HEK293 (cell line): ENCODE data around the gene ZNF569.

Experiments used
- FEZF1 ChIP-seq: fragments of 450-650 bp; formaldehyde crosslinking; IDR thresholded peaks from 2 replicates; pipeline ENCODE4 v1.5.1; 2016; ENCODE audit warnings: missing biosample characterization, missing genetic modification characterization
- HOXA7 ChIP-seq: sonication (generic); formaldehyde crosslinking; IDR thresholded peaks from 2 replicates; pipeline ENCODE4 v1.8.1; 2022; ENCODE audit warnings: missing genetic modification reagents, borderline replicate concordance
- OSR2 ChIP-seq: fragments of 450-650 bp; formaldehyde crosslinking; IDR thresholded peaks from 2 replicates; pipeline ENCODE4 v1.5.1; 2016; ENCODE audit warnings: missing biosample characterization, missing genetic modification characterization
- PRDM1 ChIP-seq: fragments of 450-650 bp; formaldehyde crosslinking; IDR thresholded peaks from 2 replicates; pipeline ENCODE4; 2016; ENCODE audit warnings: missing biosample characterization, missing genetic modification characterization
- WT1 ChIP-seq: fragments of 450-650 bp; formaldehyde crosslinking; IDR thresholded peaks from 2 replicates; pipeline ENCODE4 v1.5.1; 2016; ENCODE audit warnings: missing biosample characterization, missing genetic modification characterization
- ZBTB20 ChIP-seq: fragments of 450-650 bp; formaldehyde crosslinking; IDR thresholded peaks from 2 replicates; pipeline ENCODE4 v1.5.1; 2016; ENCODE audit warnings: missing biosample characterization, missing genetic modification characterization
- ZFP37 ChIP-seq: fragments of 450-650 bp; formaldehyde crosslinking; IDR thresholded peaks from 2 replicates; pipeline ENCODE4 v1.5.1; 2016; ENCODE audit warnings: missing biosample characterization, missing genetic modification characterization
- ZNF155 ChIP-seq: fragments of 450-650 bp; formaldehyde crosslinking; IDR thresholded peaks from 2 replicates; pipeline ENCODE4 v1.5.1; 2016; ENCODE audit warnings: missing biosample characterization, missing genetic modification characterization
- ZNF174 ChIP-seq: fragments of 450-650 bp; formaldehyde crosslinking; IDR thresholded peaks from 2 replicates; pipeline ENCODE4 v1.5.0; 2017; ENCODE audit warnings: missing biosample characterization, mild to moderate bottlenecking, missing genetic modification characterization
- ZNF239 ChIP-seq: fragments of 450-650 bp; formaldehyde crosslinking; IDR thresholded peaks from 2 replicates; pipeline ENCODE4 v1.5.1; 2016; ENCODE audit warnings: missing biosample characterization, missing genetic modification characterization
- ZNF404 ChIP-seq: fragments of 450-650 bp; formaldehyde crosslinking; IDR thresholded peaks from 2 replicates; pipeline ENCODE4 v1.5.1; 2017; ENCODE audit warnings: missing biosample characterization, missing genetic modification characterization
- ZNF510 ChIP-seq: fragments of 450-650 bp; formaldehyde crosslinking; IDR thresholded peaks from 2 replicates; pipeline ENCODE4 v1.5.1; 2018; ENCODE audit warnings: mild to moderate bottlenecking, missing genetic modification characterization, missing biosample characterization; ENCODE audit not compliant: insufficient replicate concordance
- ZNF658 ChIP-seq: fragments of 450-650 bp; formaldehyde crosslinking; IDR thresholded peaks from 2 replicates; pipeline ENCODE4; 2016; ENCODE audit warnings: missing biosample characterization, missing genetic modification characterization
- ZNF707 ChIP-seq: fragments of 450-650 bp; formaldehyde crosslinking; IDR thresholded peaks from 2 replicates; pipeline ENCODE4 v1.5.1; 2016; ENCODE audit warnings: missing biosample characterization, missing genetic modification characterization
- ZNF768 ChIP-seq: fragments of 450-650 bp; formaldehyde crosslinking; IDR thresholded peaks from 2 replicates; pipeline ENCODE4 v1.5.1; 2018; ENCODE audit warnings: missing biosample characterization, mild to moderate bottlenecking, missing genetic modification characterization
- ZNF843 ChIP-seq: fragments of 450-650 bp; formaldehyde crosslinking; IDR thresholded peaks from 2 replicates; pipeline ENCODE4 v1.5.1; 2016; ENCODE audit warnings: missing biosample characterization, missing genetic modification characterization
- TF ChIP-seq, protein P1 (sequence below): fragments of 450-650 bp; formaldehyde crosslinking; IDR thresholded peaks from 2 replicates; pipeline ENCODE4 v1.5.1; 2016; ENCODE audit warnings: missing biosample characterization, missing genetic modification characterization
- TF ChIP-seq, protein P2 (sequence below): fragments of 450-650 bp; formaldehyde crosslinking; optimal IDR thresholded peaks from 2 replicates; pipeline ENCODE3; 2016; ENCODE audit warnings: missing biosample characterization, mild to moderate bottlenecking, missing genetic modification characterization
- TF ChIP-seq, protein P3 (sequence below): fragments of 450-650 bp; formaldehyde crosslinking; IDR thresholded peaks from 2 replicates; pipeline ENCODE4 v1.5.1; 2016; ENCODE audit warnings: missing biosample characterization, missing genetic modification characterization
- TF ChIP-seq, protein P4 (sequence below): fragments of 450-650 bp; formaldehyde crosslinking; IDR thresholded peaks from 2 replicates; pipeline ENCODE4 v1.5.1; 2016; ENCODE audit warnings: missing biosample characterization, missing genetic modification characterization
- TF ChIP-seq, protein P5 (sequence below): fragments of 450-650 bp; formaldehyde crosslinking; IDR thresholded peaks from 2 replicates; pipeline ENCODE4 v1.5.1; 2016; ENCODE audit warnings: missing biosample characterization, missing genetic modification characterization
- TF ChIP-seq, protein P6 (sequence below): fragments of 450-650 bp; formaldehyde crosslinking; IDR thresholded peaks from 2 replicates; pipeline ENCODE4 v1.5.1; 2017; ENCODE audit warnings: missing biosample characterization, missing genetic modification characterization
- TF ChIP-seq, protein P7 (sequence below): fragments of 450-650 bp; formaldehyde crosslinking; IDR thresholded peaks from 2 replicates; pipeline ENCODE4 v1.5.1; 2016; ENCODE audit warnings: missing biosample characterization, missing genetic modification characterization
- TF ChIP-seq, protein P8 (sequence below): fragments of 450-650 bp; formaldehyde crosslinking; IDR thresholded peaks from 2 replicates; pipeline ENCODE4 v1.5.1; 2016; ENCODE audit warnings: missing biosample characterization, missing genetic modification characterization
- TF ChIP-seq, protein P9 (sequence below): fragments of 450-650 bp; formaldehyde crosslinking; IDR thresholded peaks from 2 replicates; pipeline ENCODE4 v1.5.1; 2016; ENCODE audit warnings: missing biosample characterization, missing genetic modification characterization

The ZNF569 gene

DNA sequence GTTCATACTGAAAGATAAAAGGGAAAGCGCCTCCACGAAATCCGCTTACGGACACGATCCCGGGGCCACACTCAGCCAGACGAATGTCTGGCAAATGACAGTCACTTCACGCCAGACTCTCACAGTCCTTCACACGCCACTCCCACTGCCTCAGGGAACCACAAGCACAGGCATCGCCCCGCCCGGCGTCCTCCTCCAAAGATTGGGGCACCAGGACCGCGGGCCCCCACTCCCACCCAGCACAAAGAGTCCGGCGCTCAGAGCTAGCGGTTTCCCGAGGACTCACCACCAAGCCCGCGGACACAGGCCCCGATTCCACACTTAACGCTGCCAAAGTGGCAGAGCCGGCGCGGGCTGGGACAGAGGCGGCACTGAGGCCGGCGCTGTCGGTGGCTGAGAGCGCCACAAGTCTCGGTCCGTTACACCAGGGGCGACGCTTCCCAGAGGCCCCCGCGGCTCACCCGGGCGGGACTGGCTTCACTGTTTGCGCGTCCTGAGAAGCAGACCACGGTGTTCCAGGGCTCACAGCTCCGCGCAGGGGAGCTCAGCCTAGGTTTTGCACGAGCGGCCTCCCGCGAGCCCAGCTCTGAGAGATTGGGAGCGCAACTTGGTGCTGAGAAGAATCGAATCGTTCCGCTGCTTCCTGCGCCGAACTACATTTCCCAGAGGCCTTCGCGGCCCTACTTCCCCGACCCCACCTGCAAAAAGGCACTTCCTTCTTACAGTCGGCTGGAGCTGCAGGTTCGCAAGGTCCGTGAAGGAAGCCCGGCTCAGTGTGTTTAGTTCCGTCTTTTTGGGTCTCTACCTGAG, at the start of gene ZNF569 (continued):
- no peak; the same call in 1 of the 2 replicates for TF ChIP-seq ZNF658 (tag by site-specific recombination)
- no peak for TF ChIP-seq ZNF174
- no peak; the same call in 1 of the 2 replicates for TF ChIP-seq ZNF707 (tag by site-specific recombination)
- peak; percentile 98 for TF ChIP-seq ZFP37 (tag by site-specific recombination)
- no peak for TF ChIP-seq ZNF404
- TF ChIP-seq ZBTB20 (tag by site-specific recombination): peak; percentile 98
- TF ChIP-seq, protein P1, sequence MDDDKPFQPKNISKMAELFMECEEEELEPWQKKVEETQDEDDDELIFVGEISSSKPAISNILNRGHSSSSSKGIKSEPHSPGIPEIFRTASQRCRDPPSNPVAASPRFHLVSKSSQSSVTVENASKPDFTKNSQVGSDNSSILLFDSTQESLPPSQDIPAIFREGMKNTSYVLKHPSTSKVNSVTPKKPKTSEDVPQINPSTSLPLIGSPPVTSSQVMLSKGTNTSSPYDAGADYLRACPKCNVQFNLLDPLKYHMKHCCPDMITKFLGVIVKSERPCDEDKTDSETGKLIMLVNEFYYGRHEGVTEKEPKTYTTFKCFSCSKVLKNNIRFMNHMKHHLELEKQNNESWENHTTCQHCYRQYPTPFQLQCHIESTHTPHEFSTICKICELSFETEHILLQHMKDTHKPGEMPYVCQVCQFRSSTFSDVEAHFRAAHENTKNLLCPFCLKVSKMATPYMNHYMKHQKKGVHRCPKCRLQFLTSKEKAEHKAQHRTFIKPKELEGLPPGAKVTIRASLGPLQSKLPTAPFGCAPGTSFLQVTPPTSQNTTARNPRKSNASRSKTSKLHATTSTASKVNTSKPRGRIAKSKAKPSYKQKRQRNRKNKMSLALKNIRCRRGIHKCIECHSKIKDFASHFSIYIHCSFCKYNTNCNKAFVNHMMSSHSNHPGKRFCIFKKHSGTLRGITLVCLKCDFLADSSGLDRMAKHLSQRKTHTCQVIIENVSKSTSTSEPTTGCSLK (tag by site-specific recombination): no peak
- TF ChIP-seq ZNF155 (tag by site-specific recombination): peak; percentile 83; the same call in 1 of the 2 replicates
- peak; percentile 42; the same call in 1 of the 2 replicates for TF ChIP-seq ZNF239 (tag by site-specific recombination)
- TF ChIP-seq, protein P2, sequence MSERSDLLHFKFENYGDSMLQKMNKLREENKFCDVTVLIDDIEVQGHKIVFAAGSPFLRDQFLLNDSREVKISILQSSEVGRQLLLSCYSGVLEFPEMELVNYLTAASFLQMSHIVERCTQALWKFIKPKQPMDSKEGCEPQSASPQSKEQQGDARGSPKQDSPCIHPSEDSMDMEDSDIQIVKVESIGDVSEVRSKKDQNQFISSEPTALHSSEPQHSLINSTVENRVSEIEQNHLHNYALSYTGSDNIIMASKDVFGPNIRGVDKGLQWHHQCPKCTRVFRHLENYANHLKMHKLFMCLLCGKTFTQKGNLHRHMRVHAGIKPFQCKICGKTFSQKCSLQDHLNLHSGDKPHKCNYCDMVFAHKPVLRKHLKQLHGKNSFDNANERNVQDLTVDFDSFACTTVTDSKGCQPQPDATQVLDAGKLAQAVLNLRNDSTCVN (tag by site-specific recombination): peak; percentile 95
- TF ChIP-seq, protein P3, sequence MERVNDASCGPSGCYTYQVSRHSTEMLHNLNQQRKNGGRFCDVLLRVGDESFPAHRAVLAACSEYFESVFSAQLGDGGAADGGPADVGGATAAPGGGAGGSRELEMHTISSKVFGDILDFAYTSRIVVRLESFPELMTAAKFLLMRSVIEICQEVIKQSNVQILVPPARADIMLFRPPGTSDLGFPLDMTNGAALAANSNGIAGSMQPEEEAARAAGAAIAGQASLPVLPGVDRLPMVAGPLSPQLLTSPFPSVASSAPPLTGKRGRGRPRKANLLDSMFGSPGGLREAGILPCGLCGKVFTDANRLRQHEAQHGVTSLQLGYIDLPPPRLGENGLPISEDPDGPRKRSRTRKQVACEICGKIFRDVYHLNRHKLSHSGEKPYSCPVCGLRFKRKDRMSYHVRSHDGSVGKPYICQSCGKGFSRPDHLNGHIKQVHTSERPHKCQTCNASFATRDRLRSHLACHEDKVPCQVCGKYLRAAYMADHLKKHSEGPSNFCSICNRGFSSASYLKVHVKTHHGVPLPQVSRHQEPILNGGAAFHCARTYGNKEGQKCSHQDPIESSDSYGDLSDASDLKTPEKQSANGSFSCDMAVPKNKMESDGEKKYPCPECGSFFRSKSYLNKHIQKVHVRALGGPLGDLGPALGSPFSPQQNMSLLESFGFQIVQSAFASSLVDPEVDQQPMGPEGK (tag by site-specific recombination): peak; percentile 99
- TF ChIP-seq, protein P4, sequence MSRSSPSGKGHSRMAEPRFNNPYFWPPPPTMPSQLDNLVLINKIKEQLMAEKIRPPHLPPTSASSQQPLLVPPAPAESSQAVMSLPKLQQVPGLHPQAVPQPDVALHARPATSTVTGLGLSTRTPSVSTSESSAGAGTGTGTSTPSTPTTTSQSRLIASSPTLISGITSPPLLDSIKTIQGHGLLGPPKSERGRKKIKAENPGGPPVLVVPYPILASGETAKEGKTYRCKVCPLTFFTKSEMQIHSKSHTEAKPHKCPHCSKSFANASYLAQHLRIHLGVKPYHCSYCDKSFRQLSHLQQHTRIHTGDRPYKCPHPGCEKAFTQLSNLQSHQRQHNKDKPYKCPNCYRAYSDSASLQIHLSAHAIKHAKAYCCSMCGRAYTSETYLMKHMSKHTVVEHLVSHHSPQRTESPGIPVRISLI: peak; percentile 91
- TF ChIP-seq, protein P5, sequence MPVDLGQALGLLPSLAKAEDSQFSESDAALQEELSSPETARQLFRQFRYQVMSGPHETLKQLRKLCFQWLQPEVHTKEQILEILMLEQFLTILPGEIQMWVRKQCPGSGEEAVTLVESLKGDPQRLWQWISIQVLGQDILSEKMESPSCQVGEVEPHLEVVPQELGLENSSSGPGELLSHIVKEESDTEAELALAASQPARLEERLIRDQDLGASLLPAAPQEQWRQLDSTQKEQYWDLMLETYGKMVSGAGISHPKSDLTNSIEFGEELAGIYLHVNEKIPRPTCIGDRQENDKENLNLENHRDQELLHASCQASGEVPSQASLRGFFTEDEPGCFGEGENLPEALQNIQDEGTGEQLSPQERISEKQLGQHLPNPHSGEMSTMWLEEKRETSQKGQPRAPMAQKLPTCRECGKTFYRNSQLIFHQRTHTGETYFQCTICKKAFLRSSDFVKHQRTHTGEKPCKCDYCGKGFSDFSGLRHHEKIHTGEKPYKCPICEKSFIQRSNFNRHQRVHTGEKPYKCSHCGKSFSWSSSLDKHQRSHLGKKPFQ (tag by site-specific recombination): peak; percentile 93
- TF ChIP-seq OSR2: no peak
- TF ChIP-seq, protein P6, sequence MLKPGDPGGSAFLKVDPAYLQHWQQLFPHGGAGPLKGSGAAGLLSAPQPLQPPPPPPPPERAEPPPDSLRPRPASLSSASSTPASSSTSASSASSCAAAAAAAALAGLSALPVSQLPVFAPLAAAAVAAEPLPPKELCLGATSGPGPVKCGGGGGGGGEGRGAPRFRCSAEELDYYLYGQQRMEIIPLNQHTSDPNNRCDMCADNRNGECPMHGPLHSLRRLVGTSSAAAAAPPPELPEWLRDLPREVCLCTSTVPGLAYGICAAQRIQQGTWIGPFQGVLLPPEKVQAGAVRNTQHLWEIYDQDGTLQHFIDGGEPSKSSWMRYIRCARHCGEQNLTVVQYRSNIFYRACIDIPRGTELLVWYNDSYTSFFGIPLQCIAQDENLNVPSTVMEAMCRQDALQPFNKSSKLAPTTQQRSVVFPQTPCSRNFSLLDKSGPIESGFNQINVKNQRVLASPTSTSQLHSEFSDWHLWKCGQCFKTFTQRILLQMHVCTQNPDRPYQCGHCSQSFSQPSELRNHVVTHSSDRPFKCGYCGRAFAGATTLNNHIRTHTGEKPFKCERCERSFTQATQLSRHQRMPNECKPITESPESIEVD (tag by site-specific recombination): no peak; the same call in 1 of the 2 replicates
- TF ChIP-seq, protein P7, sequence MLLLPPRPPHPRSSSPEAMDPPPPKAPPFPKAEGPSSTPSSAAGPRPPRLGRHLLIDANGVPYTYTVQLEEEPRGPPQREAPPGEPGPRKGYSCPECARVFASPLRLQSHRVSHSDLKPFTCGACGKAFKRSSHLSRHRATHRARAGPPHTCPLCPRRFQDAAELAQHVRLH (tag by site-specific recombination): peak; percentile 88
- TF ChIP-seq ZNF843 (tag by site-specific recombination): peak; percentile 55; the same call in 1 of the 2 replicates
- TF ChIP-seq WT1: peak; percentile 70
- TF ChIP-seq FEZF1: peak; percentile 97
- TF ChIP-seq, protein P8, sequence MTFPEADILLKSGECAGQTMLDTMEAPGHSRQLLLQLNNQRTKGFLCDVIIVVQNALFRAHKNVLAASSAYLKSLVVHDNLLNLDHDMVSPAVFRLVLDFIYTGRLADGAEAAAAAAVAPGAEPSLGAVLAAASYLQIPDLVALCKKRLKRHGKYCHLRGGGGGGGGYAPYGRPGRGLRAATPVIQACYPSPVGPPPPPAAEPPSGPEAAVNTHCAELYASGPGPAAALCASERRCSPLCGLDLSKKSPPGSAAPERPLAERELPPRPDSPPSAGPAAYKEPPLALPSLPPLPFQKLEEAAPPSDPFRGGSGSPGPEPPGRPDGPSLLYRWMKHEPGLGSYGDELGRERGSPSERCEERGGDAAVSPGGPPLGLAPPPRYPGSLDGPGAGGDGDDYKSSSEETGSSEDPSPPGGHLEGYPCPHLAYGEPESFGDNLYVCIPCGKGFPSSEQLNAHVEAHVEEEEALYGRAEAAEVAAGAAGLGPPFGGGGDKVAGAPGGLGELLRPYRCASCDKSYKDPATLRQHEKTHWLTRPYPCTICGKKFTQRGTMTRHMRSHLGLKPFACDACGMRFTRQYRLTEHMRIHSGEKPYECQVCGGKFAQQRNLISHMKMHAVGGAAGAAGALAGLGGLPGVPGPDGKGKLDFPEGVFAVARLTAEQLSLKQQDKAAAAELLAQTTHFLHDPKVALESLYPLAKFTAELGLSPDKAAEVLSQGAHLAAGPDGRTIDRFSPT (tag by site-specific recombination): peak; percentile 78
- peak; percentile 56; the same call in 1 of the 2 replicates for TF ChIP-seq PRDM1 (tag by site-specific recombination)
- peak; percentile 18; the same call in 1 of the 2 replicates for TF ChIP-seq HOXA7 (CRISPR knock-in tag)
- TF ChIP-seq, protein P9, sequence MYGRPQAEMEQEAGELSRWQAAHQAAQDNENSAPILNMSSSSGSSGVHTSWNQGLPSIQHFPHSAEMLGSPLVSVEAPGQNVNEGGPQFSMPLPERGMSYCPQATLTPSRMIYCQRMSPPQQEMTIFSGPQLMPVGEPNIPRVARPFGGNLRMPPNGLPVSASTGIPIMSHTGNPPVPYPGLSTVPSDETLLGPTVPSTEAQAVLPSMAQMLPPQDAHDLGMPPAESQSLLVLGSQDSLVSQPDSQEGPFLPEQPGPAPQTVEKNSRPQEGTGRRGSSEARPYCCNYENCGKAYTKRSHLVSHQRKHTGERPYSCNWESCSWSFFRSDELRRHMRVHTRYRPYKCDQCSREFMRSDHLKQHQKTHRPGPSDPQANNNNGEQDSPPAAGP: peak; percentile 88
- no peak for TF ChIP-seq ZNF768 (tag by site-specific recombination)
- TF ChIP-seq ZNF510 (tag by site-specific recombination): no peak
